ENCODE data around the gene RAP2B.

GRCh38 chr3:153129866-153130265 is 32.2 kb upstream of the RAP2B start:
- TF ChIP-seq TAF1 (IDR thresholded peaks at IDR 0.05; ENCODE audit: low read depth) = no peak
- TF ChIP-seq SMC3 (conservative IDR thresholded peaks at IDR 0.05; ENCODE audit: poor library complexity) = no peak
- no peak for TF ChIP-seq REST (IDR thresholded peaks at IDR 0.05; ENCODE audit: borderline replicate concordance)
- no peak for TF ChIP-seq CTCF (IDR thresholded peaks at IDR 0.05; ENCODE audit: poor library complexity, severe bottlenecking)
- no peak for TF ChIP-seq POLR2AphosphoS5 (IDR thresholded peaks at IDR 0.05)
- TF ChIP-seq EZH2 (IDR thresholded peaks at IDR 0.05; ENCODE audit: borderline replicate concordance, insufficient read depth, low read length, poor library complexity, severe bottlenecking) = no peak
- no peak for TF ChIP-seq MXI1 (conservative IDR thresholded peaks at IDR 0.05; ENCODE audit: poor library complexity, severe bottlenecking)
- no peak for TF ChIP-seq RAD21 (conservative IDR thresholded peaks at IDR 0.05)

Data from neural cell (in vitro differentiated cells).